Measurements from ENCODE around the gene TBC1D3B. TPM values are rescaled to one million over a fixed set of nuclear protein-coding genes. Genes with fewer than 3 reads are reported as not detected.
"Not testable (repeated sequence)": the region's sequence is repeated elsewhere in the genome, so short reads cannot be mapped to it uniquely, and the experiment has no call there.

Gene TBC1D3B
- total RNA-seq, 1 experiment from 2014 or later = 5.1 TPM

GRCh38 chr17:36182176-36183000, 6.0 kb upstream of the TBC1D3B start:
- DNase-seq (ENCODE audit: low spot score) = no peak
- ChIA-PET POLR2A (ENCODE audit: low non-redundant PET) (no interaction called here), CTCF (no interaction called here)
- TF ChIP-seq CTCF (conservative IDR thresholded peaks at IDR 0.05; ENCODE audit: low read depth, low read length) (no peak), EZH2 (IDR thresholded peaks at IDR 0.05; ENCODE audit: borderline replicate concordance, low read depth, low read length, poor library complexity, severe bottlenecking) (no peak)
- intact Hi-C loops (cut with micrococcal nuclease; ENCODE audit: unreplicated experiment) = no loop called here
- H3K4me3 ChIP-seq (ENCODE audit: low read depth, low read length, poor library complexity, severe bottlenecking) = peak overlapping the region; percentile 42
- no peaks in the 10 kb centered on the region for H3K27me3 ChIP-seq (replicated peaks; ENCODE audit: insufficient read depth, low read depth, low read length, poor library complexity)
- H3K9me3 ChIP-seq (ENCODE audit: low read depth, low read length, poor library complexity, severe bottlenecking) = no peaks in the 10 kb centered on the region
- BruUV-seq (replicated peaks) = no TSS peak
- H3K4me1 ChIP-seq (ENCODE audit: insufficient read depth, low read length, poor library complexity, severe bottlenecking) = no peaks in the 10 kb centered on the region
- no peaks in the 10 kb centered on the region for H3K36me3 ChIP-seq (ENCODE audit: insufficient read depth, low read length, poor library complexity, severe bottlenecking)
- no peak overlapping the region for H3K27ac ChIP-seq (ENCODE audit: low read depth, low read length, poor library complexity, severe bottlenecking)

- H3K27ac ChIP-seq (ENCODE audit: low read depth, low read length, poor library complexity, severe bottlenecking); H3K36me3 ChIP-seq (ENCODE audit: insufficient read depth, low read length, poor library complexity, severe bottlenecking); CTCF ChIA-PET; DNase-seq (ENCODE audit: low spot score); BruUV-seq (replicated peaks); H3K4me3 ChIP-seq (ENCODE audit: low read depth, low read length, poor library complexity, severe bottlenecking); intact Hi-C loops (cut with micrococcal nuclease; ENCODE audit: unreplicated experiment); POLR2A ChIA-PET (ENCODE audit: low non-redundant PET); H3K4me1 ChIP-seq (ENCODE audit: insufficient read depth, low read length, poor library complexity, severe bottlenecking); H3K9me3 ChIP-seq (ENCODE audit: low read depth, low read length, poor library complexity, severe bottlenecking); H3K27me3 ChIP-seq (replicated peaks; ENCODE audit: insufficient read depth, low read depth, low read length, poor library complexity): not testable (repeated sequence)
Observed at GRCh38 chr17:36181446-36182175, 5.2 kb upstream of the TBC1D3B start.

- intact Hi-C loops (cut with micrococcal nuclease; ENCODE audit: unreplicated experiment); BruUV-seq (replicated peaks); CTCF ChIA-PET: not testable (repeated sequence)
Observed at GRCh38 chr17:36168836-36169235, 7.6 kb downstream of the TBC1D3B start.

GRCh38 chr17:36153895-36154610, 22.4 kb downstream of the TBC1D3B start:
- CTCF ChIA-PET = no interaction called here
- POLR2A ChIA-PET (ENCODE audit: low non-redundant PET) = no interaction called here
- intact Hi-C loops (cut with micrococcal nuclease; ENCODE audit: unreplicated experiment) = no loop called here
- BruUV-seq (replicated peaks) = no TSS peak
- DNase-seq (ENCODE audit: low spot score) = no peak
- H3K27ac ChIP-seq (ENCODE audit: low read depth, low read length, poor library complexity, severe bottlenecking) = no peak overlapping the region
- no peaks in the 10 kb centered on the region for H3K4me1 ChIP-seq (ENCODE audit: insufficient read depth, low read length, poor library complexity, severe bottlenecking)
- no peak overlapping the region for H3K4me3 ChIP-seq (ENCODE audit: low read depth, low read length, poor library complexity, severe bottlenecking)
- H3K9me3 ChIP-seq (ENCODE audit: low read depth, low read length, poor library complexity, severe bottlenecking) = no peaks in the 10 kb centered on the region
- no peaks in the 10 kb centered on the region for H3K27me3 ChIP-seq (replicated peaks; ENCODE audit: insufficient read depth, low read depth, low read length, poor library complexity)
- no peaks in the 10 kb centered on the region for H3K36me3 ChIP-seq (ENCODE audit: insufficient read depth, low read length, poor library complexity, severe bottlenecking)
- TF ChIP-seq CTCF (conservative IDR thresholded peaks at IDR 0.05; ENCODE audit: low read depth, low read length) (no peak), EZH2 (IDR thresholded peaks at IDR 0.05; ENCODE audit: borderline replicate concordance, low read depth, low read length, poor library complexity, severe bottlenecking) (no peak)

More at GRCh38 chr17:36168836-36169235, 7.6 kb downstream of the TBC1D3B start:
- H3K36me3 ChIP-seq (ENCODE audit: insufficient read depth, low read length, poor library complexity, severe bottlenecking); H3K4me1 ChIP-seq (ENCODE audit: insufficient read depth, low read length, poor library complexity, severe bottlenecking); DNase-seq (ENCODE audit: low spot score); H3K27me3 ChIP-seq (replicated peaks; ENCODE audit: insufficient read depth, low read depth, low read length, poor library complexity); H3K27ac ChIP-seq (ENCODE audit: low read depth, low read length, poor library complexity, severe bottlenecking); POLR2A ChIA-PET (ENCODE audit: low non-redundant PET); H3K9me3 ChIP-seq (ENCODE audit: low read depth, low read length, poor library complexity, severe bottlenecking); H3K4me3 ChIP-seq (ENCODE audit: low read depth, low read length, poor library complexity, severe bottlenecking): not testable (repeated sequence)
